Left colon (tissue), 2 donors: ENCODE measurements around the gene MLLT10. TPM values are rescaled to one million over a fixed set of nuclear protein-coding genes. Genes with fewer than 3 reads are reported as not detected.

Experiments
- ATAC-seq: fragments of 200-7000 bp; cut with Tn5 transposase; one replicate; pipeline ENCODE4 v1.9.1; 2020; ENCODE audit warnings: mild to moderate bottlenecking, moderate library complexity
- DNase-seq, 2 donors: peaks; one replicate each; pipeline ENCODE4 v3.0.0-alpha.2; 2020
- intact Hi-C, 2 donors: fragments of 100-400 bp; cut with DNase I in 1 of 2; cut with micrococcal nuclease in 1 of 2; formaldehyde crosslinking; loops; one replicate each; pipeline versions ENCODE4 v1.11.2 to v1.14.0; 2022; cut with DNase I, micrococcal nuclease
- total RNA-seq, 2 donors: library from RNA; stranded (reverse); fragmentation: NEBNext Ultra II Directional; extraction: Animal tissue kit (Norgen Biotek cat#: 25700); gene quantifications; one replicate each; pipeline ENCODE4 v1.2.1, GENCODE V29; 2021
- donor health status: DM: no; HTN: no; CAD: no.
- donor health status: DM: yes; HTN: yes; CAD: no.

MLLT10 gene
- total RNA-seq, 2 donors from 2014 or later: 23.8 to 31.5 TPM

GRCh38 chr10:21737106-21737505, 203.1 kb downstream of the MLLT10 start:
- intact Hi-C loops: no loop called here
- ATAC-seq (no peak), DNase-seq (no peak)

DNA sequence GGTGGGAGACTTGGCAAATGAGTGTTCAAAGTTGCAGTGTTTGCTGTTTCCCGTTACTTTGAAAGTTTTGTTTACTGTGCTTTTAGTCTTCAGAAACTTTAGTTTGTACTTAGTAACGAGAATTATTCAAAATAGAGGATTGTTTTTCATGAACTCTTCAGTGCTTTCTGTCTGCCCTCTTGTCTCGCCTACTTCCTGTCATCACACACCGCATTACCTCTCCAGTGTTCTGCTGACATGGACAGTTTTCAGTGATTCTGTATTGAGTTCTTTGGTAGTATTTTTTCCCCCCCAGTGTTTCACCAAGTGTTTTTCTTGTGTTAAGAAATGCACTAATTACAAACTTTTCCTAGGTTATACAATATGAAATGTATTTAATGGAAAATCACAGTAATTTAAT, 207.0 kb downstream of the MLLT10 start:
- ATAC-seq: no peak
- DNase-seq: no peak
- intact Hi-C loops: no loop called here

DNA sequence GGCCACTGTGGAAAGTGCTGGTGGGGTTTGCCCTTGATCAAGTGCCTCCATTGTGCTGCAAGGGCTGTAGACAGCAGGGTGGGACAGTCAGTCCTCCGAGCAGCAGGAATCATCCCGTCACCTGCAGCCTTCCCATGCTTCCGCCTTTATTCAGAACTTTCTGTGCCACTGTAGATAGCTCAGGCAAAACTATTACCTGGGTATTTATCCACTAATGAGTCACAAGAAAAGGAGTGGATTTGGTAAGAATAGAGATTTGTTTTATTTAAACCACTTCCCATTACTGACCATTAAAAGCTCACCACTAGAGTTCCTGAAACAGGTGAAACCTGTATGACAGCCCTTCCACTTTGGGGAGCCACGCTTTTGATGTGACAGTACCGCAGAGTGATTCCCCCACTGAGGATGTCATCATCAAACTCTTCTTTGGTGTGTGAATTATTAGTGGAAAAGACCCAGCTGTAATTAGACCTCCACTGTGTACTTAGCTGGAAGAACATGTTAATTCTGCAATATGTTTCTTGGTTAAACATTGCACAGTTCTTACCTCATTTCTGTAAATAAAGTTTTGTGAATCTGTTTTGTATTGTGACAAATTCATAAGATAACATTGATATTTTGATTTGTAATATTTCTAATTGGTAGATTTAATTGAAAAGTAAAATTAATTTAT, 208.8 kb downstream of the MLLT10 start:
- intact Hi-C loops: no loop called here
- ATAC-seq (no peak), DNase-seq (no peak)

GRCh38 chr10:21744223-21744622, 210.2 kb downstream of the MLLT10 start:
- DNase-seq: no peak
- no peak for ATAC-seq
- intact Hi-C loops: no loop called here

DNA sequence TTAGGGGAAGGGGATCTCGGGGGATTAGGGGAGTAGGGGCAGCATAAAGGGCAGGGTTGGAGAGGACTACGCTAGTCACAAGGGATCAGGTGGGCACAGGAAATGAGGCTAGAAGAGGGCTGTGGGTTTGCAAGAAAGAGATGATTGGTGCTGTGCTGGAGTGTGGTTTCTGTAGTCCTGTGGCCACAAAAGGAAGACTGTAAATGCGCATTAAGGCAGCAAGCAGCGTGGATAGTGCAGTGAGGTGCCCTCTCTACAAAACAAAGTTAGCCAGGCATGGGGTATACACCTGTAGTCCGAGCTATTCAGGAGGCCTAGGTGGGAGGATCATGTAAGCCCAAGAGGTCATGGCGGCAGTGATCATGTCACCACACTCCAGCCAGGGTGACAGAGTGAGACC, 212.1 kb downstream of the MLLT10 start:
- DNase-seq (no peak), ATAC-seq (peak; percentile 27)
- intact Hi-C loops: no loop called here

DNA sequence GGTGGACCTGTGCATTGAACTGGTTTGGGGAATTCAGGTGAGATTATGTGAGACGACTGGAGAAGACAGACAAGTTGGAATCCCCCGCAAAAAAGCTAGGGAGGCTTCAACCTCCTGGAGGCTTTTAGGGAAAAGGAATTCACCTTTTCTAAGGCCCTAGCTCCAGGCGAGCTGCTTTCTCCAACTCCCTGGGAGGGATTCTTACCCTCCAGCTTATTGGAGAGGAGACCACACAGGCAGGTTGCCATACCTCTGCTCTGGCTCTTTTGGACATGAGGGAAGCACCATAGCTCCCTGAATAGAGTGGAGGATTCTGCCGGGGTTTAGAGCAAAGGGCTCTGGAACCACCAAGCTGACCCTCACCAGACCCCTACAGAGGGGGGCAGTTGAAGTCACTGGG, 213.8 kb downstream of the MLLT10 start:
- DNase-seq (no peak), ATAC-seq (no peak)
- intact Hi-C loops: no loop called here

- DNase-seq: no peak
- intact Hi-C loops: no loop called here
- no peak for ATAC-seq
Observed at GRCh38 chr10:21749788-21750187, 215.8 kb downstream of the MLLT10 start.

DNA sequence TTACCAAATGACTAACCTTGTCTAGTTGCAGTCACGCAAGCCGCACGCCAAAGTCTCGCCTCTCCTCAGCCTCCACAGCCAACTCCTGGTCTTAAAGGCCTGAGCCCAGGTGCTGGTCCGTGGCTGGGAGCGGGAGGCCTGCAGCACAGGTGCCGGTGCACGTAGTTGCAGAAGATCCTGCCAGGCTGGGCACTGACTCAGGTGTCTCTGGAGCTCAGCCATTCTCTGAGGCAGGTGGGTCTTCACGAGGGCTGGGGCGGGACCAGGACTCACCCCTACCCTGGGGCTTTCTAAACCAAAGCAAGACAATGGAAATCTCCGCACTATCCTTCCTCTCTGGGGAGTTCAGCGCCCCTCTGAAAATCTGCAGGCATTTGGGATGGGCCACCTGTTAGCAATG, 216.4 kb downstream of the MLLT10 start:
- intact Hi-C loops: no loop called here
- ATAC-seq (no peak), DNase-seq (no peak)

- peak; percentile 84 for ATAC-seq
- intact Hi-C loops: no loop called here
- peak; percentile 53 to 54 for DNase-seq
Observed at GRCh38 chr10:21751341-21752310, 217.6 kb downstream of the MLLT10 start.

GRCh38 chr10:21753497-21754270, 219.7 kb downstream of the MLLT10 start:
- intact Hi-C loops: no loop called here
- ATAC-seq (no peak), DNase-seq (no peak)

GRCh38 chr10:21754410-21755011, 220.5 kb downstream of the MLLT10 start:
- intact Hi-C loops: no loop called here
- no peak for ATAC-seq
- DNase-seq: no peak

DNA sequence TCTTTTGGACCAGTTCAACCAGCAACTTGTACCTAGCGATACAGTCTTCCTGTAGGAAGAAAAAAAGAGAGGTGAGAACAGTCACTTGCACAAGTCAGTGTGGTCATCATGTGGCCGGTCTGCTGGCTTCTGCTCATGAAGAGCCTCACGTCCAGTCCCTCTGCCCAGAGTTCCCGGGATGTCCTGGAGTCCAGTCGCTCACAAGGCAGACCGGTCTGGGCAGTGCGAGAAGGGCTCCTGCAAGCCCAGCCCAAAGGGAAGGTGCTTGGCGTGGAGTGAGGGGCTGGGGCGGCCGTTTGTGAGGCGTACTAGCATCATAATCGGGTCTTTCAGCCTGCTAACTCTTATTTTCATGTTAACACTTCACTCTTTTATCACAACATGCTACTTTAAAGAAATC, 222.7 kb downstream of the MLLT10 start:
- no peak for ATAC-seq
- intact Hi-C loops: no loop called here
- DNase-seq: no peak

GRCh38 chr10:21757185-21757901, 223.3 kb downstream of the MLLT10 start:
- DNase-seq (no peak), ATAC-seq (no peak)
- intact Hi-C loops: no loop called here

- ATAC-seq (no peak), DNase-seq (no peak)
- intact Hi-C loops: no loop called here
Observed at GRCh38 chr10:21758239-21758638, 224.2 kb downstream of the MLLT10 start.

DNA sequence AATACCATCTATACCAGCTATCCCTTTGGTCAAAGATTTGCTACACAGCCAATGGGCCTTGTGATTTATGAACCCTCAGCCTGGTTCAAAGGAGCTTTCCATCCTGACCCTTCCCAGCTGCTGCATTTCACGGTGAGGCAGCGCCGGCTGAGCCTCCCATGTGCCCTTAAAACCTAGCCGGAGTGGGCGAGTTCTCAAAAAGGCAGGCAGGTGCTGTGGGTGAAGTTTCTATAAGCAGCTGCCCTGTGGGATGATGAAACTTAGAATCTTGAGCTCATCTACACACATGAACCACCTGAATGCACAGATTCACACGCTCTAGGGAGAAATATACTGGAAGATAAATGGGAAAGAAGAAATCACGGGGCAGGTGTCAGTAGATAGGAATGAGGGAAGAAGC, 224.7 kb downstream of the MLLT10 start:
- ATAC-seq: no peak
- no peak for DNase-seq
- intact Hi-C loops: no loop called here

GRCh38 chr10:21759232-21759631, 225.2 kb downstream of the MLLT10 start:
- intact Hi-C loops: no loop called here
- DNase-seq (no peak), ATAC-seq (no peak)

GRCh38 chr10:21760332-21760731, 226.3 kb downstream of the MLLT10 start:
- DNase-seq: no peak
- ATAC-seq: no peak
- intact Hi-C loops: no loop called here

DNA sequence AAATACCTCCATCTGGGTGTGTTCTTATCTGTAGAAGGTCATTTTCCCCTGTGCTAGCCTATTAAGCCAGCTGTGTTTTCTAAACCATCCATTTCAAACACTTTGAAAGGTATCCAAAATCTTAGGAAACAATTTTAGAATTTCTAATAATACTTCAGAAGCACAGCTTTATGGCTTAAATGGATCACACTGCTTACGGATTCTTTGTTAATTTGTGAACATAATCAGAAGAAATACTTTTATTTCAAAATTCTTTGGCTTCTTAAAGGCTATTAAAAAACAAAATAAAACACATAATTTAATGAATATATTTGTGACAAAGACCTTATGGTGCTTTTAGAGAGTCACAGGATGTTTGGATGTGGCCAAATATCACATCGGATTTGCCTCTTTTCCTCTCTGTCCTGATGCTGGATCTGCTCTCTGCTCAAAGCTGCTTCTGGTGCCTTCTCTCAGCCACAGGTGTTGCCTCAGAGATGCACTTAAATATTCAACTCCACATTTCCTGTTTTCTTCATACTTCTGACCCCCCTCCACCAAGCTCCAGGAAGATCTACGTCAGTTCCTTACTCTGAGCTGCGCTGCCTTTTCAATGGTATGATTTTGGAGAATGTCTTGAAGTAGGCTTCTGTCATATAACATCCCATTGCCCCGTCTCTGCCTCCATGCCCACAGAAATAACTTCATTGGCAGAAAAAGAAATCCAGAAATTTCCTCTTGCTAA, 230.6 kb downstream of the MLLT10 start:
- intact Hi-C loops: no loop called here
- DNase-seq (no peak), ATAC-seq (no peak)
